T-helper 22 cell (primary cell): ENCODE results near the gene MRPS33.
"Not testable (repeated sequence)": the region's sequence is repeated elsewhere in the genome, so short reads cannot be mapped to it uniquely, and the experiment has no call there.

ENCODE experiments used
- DNase-seq: peaks from one replicate; pipeline ENCODE4 v3.0.0-alpha.2; 2020; ENCODE audit warnings: low read depth

The MRPS33 gene

GRCh38 chr7:141012044-141012685, 2.6 kb downstream of the MRPS33 start:
- peak; percentile 60 for DNase-seq

GRCh38 chr7:141011443-141011842, 3.3 kb downstream of the MRPS33 start:
- DNase-seq, result no peak

GRCh38 chr7:141003172-141004065, 11.3 kb downstream of the MRPS33 start:
- DNase-seq, result no peak

- DNase-seq, result no peak
These were observed 13.2 kb downstream of the MRPS33 start for GRCh38 chr7:141001546-141001945.

- no peak for DNase-seq
These were observed 13.6 kb downstream of the MRPS33 start for GRCh38 chr7:141001122-141001521.

GRCh38 chr7:140998715-140999114, 16.0 kb downstream of the MRPS33 start:
- no peak for DNase-seq

GRCh38 chr7:140992422-140992821, 22.3 kb downstream of the MRPS33 start:
- no peak for DNase-seq

- no peak for DNase-seq
These were observed 24.4 kb downstream of the MRPS33 start for GRCh38 chr7:140990193-140990962.

GRCh38 chr7:140989068-140989467, 25.7 kb downstream of the MRPS33 start:
- no peak for DNase-seq

- DNase-seq, result no peak
These were observed 30.9 kb downstream of the MRPS33 start for GRCh38 chr7:140983802-140984201.

GRCh38 chr7:140982508-140982907, 32.2 kb downstream of the MRPS33 start:
- DNase-seq, result no peak

GRCh38 chr7:140981951-140982350, 32.8 kb downstream of the MRPS33 start:
- DNase-seq, result no peak

- no peak for DNase-seq
These were observed 37.0 kb downstream of the MRPS33 start for GRCh38 chr7:140977741-140978140.

- no peak for DNase-seq
These were observed 41.6 kb downstream of the MRPS33 start for GRCh38 chr7:140972876-140973829.

- no peak for DNase-seq
These were observed 42.4 kb downstream of the MRPS33 start for GRCh38 chr7:140972344-140972743.

GRCh38 chr7:140967438-140967837, 47.3 kb downstream of the MRPS33 start:
- DNase-seq, result no peak

- no peak for DNase-seq
These were observed 48.1 kb downstream of the MRPS33 start for GRCh38 chr7:140966561-140967233.

GRCh38 chr7:140961117-140961516, 53.6 kb downstream of the MRPS33 start:
- DNase-seq, result no peak

- not testable (repeated sequence) for DNase-seq
These were observed 57.8 kb downstream of the MRPS33 start for GRCh38 chr7:140956997-140957396.
